Putamen (tissue), 1 donor: Measurements from ENCODE around the gene CCDC192.

Experiments used
- DNase-seq: peaks from one replicate; pipeline ENCODE4 v3.0.0-alpha.2; 2016; ENCODE audit warnings: low spot score

The CCDC192 gene

DNA sequence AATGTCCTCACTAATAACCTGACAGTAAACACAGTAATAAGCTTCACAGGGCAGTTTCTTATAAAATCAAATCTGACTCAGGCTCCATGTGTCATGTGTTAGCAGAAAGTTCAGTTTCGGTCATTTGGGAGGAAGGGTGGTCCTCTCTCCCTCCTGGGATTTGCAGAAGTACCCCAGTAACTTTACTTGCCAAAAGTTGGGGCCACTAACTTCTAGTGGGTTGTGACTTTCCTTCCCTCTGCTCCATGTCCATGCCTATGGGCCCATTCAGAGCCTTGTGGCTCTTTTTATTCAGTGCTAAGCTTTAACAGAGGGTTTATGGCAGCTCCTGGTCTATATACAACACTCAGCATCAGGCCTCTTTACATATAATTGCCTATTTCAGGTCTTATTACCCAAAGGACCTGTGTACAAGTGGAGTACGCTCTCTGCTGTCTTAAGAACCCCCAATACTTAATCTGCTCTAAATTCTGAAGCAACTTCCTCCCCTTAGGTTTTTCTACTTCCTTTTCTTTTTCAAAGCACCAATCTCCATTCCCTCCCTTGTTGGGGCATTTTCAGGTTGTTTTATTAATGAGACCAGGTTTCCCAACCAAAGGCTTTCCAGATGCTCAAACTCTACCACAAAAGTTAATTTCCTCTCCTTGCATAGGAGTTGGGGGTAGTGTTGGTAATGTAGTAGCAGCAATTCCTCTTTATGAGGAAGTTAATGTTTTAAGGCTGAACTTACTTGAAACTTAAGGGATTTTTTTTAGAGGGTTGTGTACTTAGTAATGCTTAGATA lies 107.7 kb downstream of the CCDC192 start:
- DNase-seq, result no peak

DNA sequence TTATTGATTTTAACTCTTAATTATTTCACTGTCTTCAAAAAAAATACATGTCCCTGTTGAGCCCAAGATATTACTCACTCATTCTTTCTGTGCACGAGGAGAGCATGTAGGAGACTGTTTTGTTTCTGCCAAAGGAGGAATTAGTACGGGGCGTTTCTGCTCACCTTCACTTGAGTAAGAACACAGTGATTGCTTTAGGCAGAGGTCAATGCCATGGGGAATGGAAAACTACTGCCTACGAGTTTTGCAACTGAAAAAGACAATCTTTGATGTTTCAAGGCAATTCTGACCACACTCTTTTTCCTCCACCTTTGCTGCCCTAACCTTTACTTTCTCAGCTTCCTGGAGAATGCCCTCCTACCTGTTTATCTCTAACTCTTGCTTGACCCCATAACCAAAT lies 109.4 kb downstream of the CCDC192 start:
- DNase-seq, result no peak

DNA sequence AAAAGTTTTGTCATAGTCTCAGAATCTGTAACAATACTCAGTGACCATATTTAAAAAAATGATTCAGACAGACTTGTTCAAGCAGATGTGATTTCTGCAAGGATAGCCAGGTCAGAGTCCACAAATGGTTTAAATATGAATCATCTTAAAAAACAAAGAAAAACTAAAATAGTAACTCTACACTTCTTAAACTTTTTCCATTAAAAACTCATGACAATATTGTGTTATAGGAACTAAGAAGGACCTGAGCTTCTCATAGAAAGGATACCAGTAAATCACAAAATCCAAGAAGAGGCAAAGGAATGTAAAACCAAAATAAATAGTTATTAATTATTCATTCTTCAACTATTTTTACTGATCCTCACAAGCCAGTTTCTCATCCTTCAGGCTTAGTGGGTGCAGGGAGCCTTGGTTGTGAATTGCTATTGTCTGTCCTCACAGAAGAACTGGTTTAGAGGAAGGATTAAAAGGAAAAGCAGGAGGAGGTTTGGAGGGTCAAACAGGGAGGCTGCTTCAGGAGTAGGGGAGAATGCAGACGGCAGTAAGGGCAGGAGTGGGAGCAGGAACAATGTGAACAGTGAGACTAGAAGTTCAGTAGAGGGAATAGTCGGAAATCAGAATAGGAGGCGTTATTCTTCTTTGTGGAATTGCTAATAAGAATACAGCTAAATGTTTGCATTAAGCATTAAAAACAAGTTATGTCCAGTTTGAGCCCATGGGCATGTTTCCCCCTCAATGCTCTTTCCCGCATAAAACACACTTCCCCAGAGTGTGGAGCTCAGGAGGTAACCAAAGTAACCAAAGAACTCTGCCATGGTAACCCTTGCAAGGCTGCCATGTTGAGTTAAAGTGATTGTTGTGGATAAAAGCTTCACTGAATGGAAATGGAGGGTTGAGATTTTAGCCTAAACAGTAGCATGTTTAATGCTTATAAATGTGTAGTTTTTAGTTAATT lies 110.7 kb downstream of the CCDC192 start:
- DNase-seq, result no peak

DNA sequence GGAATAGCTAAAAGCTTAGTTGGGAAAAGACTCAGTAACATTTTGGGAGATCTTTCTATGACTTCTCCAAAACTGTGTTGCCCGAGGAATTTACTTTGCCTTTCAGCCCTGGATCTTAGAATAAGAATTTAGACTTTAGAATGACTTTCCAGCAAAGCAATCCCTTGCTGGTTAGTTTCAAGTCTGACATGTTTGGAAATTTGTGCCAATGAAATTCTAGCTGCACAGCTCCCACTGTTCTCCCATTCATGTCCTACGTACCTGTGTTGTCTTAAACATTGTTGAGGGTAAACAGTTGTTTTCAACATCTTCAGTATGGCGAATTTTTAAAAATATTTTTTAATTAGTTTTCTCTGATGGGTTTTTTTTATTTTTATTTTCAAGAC lies 111.4 kb downstream of the CCDC192 start:
- no peak for DNase-seq

DNA sequence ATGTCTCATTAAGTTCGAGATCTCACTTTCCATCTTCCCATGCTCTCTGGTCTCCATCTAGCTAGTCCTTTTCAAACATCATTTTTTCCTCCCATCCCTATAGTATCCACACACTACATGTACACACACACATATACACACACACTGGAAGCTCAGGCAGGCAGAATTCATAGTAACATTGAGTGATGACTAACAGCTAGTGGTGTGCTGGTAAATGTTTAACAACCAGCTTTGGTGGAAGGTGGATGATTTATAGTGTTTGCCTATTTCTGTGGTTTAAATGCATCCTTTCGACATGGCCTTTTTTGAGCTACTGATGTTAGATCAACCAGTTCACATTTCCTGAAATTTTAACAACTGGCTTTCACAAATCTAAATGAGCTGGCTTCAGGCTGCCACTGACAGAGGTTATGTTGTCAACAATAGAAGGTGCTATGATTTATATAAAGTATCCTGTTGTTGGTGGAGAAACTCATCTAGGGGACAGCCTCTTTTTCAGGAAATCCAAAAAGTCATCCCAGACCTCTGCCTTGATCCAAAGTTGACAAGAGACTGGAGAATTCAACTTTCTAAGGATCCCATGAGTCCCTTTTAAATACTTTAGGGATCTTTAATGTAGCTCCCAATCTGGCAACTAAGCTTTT lies 117.8 kb downstream of the CCDC192 start:
- DNase-seq, result no peak

DNA sequence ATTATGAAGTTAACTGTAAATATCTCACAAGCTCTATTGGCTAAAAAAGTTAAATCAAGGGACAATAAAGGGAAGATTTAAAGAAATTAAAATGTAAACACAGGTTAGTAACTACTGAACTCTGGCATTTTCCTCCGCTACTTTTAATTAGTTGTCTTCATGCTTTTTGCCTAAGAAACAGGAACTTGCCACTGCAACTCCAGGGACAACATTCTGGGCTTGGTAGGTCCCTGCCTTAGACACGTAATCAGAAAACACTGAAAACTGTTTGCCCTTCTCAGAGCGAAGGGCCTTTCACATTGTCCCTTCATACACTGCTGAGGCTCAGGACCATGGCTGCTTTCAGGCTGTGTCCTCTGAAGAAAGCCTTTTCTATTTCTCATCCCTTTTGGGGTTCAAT lies 118.7 kb downstream of the CCDC192 start:
- no peak for DNase-seq

DNA sequence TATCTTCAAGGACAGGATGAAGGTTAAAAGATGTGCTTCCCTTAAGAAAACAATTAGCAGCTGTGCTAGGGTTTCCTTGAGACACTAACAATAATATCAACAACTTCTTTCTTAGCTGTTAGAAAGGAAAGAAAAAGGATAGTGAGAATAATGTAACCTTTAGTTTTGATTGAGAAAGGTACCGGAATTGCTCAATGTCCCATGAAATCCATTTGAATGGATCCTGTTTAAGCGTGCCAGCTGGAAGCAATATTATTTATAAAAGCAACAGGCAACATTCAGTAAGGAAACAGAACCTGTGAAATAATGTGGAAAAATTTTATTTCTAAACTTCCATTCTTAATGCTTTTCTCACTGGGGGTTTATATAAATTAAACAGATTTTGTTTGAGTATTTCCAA lies 120.9 kb downstream of the CCDC192 start:
- DNase-seq, result no peak

DNA sequence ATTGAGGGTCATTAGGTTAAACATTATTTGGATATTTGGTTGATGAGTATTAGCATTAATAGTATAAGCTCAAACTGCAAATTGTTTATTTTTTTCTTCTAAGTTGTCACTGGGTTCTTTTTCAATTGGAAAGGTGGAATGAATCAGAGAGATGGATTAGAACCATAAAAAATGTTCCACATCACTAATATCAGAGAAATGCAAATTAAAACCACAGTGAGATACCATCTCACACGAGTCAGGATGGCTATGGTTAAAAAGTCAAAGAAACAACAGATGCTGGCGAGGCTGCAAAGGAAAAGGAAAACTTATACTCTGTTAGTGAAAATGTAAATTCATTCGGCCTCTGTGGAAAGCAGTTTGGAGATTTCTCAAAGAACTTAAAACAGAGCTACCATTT lies 122.8 kb downstream of the CCDC192 start:
- DNase-seq, result no peak

DNA sequence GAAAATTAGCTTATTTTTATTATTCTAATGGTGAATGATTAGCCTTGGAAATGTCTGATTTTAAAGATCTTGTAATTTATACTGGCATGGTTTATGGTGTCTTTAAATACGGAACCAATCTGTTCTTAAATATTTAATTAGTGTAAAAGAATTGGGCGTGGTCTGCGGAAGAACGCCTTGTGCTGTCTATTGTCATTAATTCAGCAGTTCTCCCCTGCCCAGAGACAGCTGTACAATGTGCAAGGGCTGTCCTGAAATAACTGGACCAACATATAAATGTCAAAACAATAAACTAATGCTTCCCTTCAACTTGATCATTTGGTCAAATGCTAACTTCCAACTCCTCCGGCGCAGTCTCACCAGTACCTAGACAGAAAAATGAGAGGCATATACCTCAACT lies 124.3 kb downstream of the CCDC192 start:
- DNase-seq, result no peak

DNA sequence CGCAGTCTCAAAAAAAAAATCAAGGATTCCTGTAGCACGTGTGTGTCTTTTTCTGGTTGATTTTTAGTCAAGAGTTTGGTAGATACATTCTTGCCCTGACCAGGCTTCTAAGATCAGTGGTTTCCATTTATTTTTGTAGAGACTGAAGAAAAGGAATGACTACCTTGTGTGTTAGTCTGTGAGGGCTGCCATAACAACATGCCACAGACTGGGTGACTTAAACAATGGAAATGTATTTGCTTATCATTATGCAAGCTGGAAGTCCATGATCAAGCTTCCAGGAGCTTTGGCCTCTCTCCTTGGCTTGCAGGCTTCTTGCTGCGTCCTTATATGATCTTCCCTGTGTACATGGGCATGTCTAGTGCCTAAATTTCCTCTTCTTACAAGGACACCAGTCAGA lies 127.0 kb downstream of the CCDC192 start:
- no peak for DNase-seq

DNA sequence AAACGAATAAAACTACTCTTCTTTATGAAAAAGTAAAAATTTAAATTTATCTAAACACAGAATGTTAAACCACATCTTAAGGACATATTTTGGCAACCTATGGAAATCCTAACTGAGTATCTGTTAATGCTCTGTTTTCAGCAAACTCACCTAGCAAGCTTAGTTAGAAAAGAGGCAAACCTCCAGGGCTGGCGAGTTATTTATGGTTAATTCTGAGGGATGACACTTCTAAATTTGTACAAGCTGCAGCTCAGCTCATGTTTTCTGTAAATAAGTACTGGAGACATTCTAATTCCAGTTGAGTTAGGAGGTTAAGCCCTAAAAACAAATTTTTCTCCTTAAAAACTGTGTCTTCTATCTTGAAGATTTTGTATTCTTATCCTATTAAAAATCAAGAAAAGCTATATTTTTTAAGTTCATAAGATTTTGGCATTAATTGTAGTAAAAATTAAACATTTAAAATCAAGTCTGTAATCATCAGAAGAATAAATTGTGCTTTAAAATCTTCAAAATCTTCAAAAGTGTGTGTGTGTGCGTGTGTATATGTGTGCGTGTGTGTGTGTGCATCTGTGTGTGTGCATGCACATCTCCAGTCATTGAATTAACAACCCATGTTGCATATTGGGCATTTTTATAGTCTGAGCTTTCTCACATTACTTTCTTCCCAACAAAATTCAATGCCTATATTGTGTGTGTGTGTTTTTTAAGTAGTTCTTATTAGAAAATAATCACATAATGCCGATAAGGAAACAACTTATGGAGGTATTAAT lies 127.8 kb downstream of the CCDC192 start:
- DNase-seq, result no peak

DNA sequence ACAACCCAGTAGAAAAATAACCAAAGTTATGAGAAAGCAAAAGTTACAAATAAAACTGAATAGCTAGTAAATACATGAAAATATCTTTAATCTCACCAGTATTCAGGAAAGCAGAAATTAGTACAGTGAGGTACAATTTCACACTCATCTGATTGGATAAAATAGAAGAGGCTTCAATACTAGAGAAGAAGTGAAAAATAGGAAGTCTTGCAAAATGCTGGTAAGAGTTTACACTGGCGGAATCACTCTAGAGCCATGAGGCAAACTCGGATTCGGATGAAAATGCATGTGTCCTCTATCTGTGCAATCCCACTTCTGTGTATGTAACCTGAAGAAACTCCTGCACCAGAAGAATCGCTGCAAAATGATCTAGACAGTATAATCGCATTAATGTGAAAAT lies 128.9 kb downstream of the CCDC192 start:
- no peak for DNase-seq

DNA sequence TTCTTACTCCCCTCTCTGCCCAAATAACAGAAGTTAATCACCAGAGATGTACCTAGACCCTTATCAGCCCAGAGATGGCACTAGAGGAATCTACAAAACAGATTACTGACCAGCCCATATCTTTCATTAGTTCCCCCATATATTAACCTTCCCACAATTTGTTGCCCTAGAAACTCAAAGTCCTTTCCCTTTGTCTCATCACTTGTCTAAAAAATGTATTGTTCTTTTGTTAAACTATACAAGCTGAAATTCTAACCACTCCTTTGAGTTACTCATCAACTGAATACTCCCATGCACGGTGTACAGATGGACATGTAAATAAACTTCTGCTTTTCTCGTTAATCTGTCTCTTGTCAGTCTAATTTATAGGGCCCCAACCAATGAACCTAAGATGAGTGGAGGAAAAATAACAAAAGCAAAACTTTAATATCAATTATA lies 130.9 kb downstream of the CCDC192 start:
- no peak for DNase-seq

DNA sequence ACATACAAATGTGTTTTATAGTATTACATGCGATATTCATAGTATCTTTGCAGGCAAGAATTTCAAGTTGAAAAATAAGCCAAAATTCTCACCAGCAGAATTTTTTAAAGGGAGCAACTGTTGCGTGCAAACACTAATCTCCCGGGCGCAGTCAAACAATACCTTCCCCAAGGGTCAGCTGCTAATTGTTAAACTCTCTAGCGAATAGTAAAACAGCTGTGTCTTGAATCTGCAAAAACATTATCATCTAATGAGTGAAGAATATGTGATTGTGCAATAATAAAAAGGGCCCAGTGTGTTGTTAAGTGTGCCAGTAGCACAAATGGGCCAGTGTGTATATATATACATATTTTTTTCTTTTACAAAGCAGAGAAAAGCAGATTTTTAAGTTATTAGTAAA lies 131.4 kb downstream of the CCDC192 start:
- DNase-seq, result no peak

DNA sequence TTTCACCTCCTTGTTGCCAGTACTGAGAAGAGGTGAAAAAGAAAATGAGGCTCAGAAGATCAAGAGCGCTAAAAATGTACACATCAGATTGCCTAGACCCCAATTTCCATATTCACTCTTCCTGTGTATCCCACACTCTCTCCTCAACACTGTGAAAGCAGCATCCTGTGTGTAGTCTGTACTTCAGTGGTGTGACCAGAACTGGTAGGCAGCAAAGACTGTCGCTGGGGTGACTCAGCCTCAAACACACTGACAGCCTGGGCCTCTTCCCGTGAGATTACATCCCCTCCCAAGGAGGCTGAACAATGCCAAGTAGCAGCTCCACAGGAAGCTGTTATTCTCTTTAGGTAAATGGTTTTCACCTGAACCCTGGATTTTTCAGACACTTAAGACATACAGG lies 135.5 kb downstream of the CCDC192 start:
- DNase-seq, result no peak

DNA sequence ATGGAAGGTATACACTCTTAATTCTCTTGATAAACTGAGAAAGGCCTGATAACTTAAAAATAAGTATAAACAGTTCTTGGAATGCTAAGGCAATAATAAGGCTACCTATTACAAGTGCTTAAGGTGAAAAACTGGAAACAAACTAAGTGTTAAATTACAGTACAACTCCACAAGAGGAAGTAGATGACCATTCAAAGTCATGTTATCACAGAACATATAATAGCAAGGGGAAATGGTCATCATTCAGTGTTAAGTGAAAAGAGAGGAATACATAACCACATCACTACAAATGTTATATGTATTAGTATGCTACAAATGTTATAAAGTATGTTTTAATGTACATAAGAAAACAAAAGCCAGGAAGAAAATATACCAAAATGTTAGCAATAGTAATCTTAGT lies 135.9 kb downstream of the CCDC192 start:
- no peak for DNase-seq

DNA sequence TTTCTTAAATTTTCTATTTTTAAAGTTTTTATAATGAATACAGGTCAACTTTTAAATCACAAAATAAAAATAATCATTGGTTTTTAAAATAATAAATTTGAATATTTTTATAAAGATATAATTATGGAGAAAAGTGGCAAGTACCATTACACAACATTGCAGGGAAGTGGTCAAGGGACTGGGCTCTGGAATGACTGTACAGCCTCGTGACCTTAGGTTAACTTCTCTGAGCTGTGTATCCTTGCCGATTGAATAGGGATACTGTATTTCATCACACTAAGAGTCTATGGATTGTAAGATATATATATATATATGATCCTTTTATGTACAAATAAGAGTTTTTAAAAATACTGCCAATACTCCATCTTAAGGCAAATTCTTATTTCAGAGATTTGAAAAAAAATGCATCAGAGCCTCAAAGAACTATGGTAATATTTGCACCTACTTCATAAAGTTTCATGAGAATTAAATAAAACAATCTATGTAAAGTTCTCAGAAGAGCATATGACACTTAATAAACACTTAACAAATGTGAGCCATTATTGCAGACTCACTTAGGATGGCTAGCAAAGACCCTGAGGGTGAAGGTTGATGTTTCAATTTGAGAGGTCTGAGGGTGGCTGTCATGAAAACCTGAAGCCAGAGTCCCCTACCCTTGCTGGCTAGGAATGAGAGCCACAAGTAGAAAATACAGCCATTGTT lies 136.5 kb downstream of the CCDC192 start:
- DNase-seq, result no peak

DNA sequence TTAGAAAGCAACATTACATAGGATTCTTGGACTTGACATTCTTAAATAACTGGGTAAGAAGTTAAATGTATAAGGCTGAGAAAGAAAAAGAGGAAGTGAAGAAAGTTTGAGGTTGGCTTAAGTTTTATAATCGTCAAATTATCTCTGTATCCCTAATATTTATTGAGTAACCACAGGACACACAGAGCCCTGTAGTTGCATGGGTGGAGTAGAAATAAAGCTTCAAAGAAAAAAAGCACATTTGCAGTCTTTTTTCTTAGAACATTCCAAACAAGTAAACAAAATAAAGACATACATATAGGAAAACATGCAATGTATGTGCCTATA lies 137.0 kb downstream of the CCDC192 start:
- no peak for DNase-seq

DNA sequence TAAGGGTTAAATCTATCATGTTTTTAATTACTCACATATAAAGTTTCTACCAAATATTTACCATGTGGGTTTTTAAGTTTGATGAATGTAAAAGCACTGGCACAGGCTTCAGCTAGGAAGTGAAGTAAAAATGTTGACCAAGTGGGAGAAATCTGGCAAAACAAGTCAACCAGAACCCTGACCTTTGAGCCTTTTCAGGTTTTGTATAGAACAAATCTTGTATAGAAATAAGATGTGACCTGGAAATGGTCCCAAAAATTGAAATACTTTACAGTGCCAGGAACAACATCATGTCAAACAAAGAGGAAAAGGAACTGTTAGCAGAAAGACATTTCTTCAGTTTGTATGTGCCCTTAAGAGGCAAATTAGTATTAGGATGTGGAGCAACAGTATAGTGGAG lies 137.6 kb downstream of the CCDC192 start:
- no peak for DNase-seq

DNA sequence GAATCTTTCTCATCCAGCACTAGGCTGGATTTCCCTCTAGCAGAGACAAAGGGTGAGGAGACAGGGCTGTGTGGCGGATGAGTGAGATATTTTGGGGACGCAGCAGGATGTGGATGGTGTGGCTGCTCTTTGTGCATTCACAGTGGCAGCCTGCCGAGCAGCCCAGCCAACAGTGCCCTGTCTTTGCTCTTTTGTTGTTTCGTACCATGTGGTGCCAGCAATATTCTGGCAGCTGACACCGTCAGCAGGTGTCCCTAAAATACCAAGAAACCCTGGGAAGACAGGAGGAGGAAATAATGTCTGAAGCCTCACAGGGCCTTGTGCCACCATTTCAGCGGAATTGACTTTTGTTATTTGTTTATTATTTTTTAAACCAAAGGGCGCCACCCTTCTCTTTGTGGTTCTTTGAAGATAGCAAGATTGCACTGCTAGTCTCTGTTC lies 141.4 kb downstream of the CCDC192 start:
- DNase-seq, result peak; percentile 82

DNA sequence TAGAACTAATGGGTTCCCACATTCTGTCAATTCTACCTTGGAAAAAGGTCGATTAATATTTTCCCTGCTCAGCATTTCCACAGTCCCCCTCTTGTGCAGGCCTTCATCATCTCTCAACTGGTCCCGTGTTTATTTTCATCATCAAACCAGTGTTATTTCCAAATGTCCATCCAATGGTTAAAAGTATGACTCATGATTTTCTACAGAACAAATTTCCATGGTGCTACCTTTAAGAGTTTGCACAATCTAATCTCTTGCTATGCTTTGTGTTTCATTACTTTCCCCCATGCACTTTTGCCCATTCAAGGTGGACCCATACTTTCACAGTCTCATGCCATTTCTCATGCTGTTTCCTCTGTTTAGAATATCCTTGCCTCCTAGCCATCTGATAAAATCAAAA lies 143.7 kb downstream of the CCDC192 start:
- no peak for DNase-seq
